Measurements from ENCODE around the gene HOXD13.

- TF ChIP-seq ZNF37A (tag by site-specific recombination; IDR thresholded peaks at IDR 0.05) (no peak), REST (tag by site-specific recombination; IDR thresholded peaks at IDR 0.05) (no peak), PRDM10 (tag by site-specific recombination; IDR thresholded peaks at IDR 0.05) (no peak), ZNF785 (tag by site-specific recombination; IDR thresholded peaks at IDR 0.05) (no peak), ZNF792 (tag by site-specific recombination; IDR thresholded peaks at IDR 0.05) (no peak), CTCF (tag by site-specific recombination; IDR thresholded peaks at IDR 0.05) (peak; percentile 94), ZNF23 (tag by site-specific recombination; IDR thresholded peaks at IDR 0.05; ENCODE audit: borderline replicate concordance) (no peak), FEZF1 (tag by site-specific recombination; IDR thresholded peaks at IDR 0.05) (no peak), ZNF768 (tag by site-specific recombination; IDR thresholded peaks at IDR 0.05) (no peak), MZF1 (tag by site-specific recombination; IDR thresholded peaks at IDR 0.05; ENCODE audit: borderline replicate concordance) (no peak), ZNF2 (tag by site-specific recombination; IDR thresholded peaks at IDR 0.05) (no peak), ATF2 (tag by site-specific recombination; IDR thresholded peaks at IDR 0.05; ENCODE audit: low read depth) (no peak)
These were observed 6.4 kb upstream of the HOXD13 start for GRCh38 chr2:176085861-176086771.
